CD8-positive, alpha-beta memory T cell (primary cell): ENCODE results near the gene C1QTNF1. TPM values are rescaled to one million over a fixed set of nuclear protein-coding genes. Genes with fewer than 3 reads are reported as not detected.

Experiments used
- CTCF ChIA-PET: fragments of 350-600 bp; sonication (Branson Sonifier 250); formaldehyde crosslinking; loops from one replicate; lab custom pipeline; 2021; ENCODE audit warnings: antibody characterized with exemption; lab: Charles Lee
- POLR2A ChIA-PET: fragments of 350-600 bp; sonication (Branson Sonifier 250); formaldehyde crosslinking; loops from one replicate; lab custom pipeline; 2021; ENCODE audit warnings: antibody characterized with exemption; lab: Charles Lee
- DNase-seq, 5 donors: peaks; one replicate each; pipeline versions ENCODE4 v3.0.0 to v3.0.0-alpha.2; 2020 to 2022; ENCODE audit warnings: mixed read lengths in 1 of 5
- H3K27ac ChIP-seq: one replicate; pipeline ENCODE4 v1.7.0; 2013; ENCODE audit warnings: low read depth, mild to moderate bottlenecking, low read length, moderate library complexity
- H3K27me3 ChIP-seq: 2 replicates; pipeline ENCODE4 v1.7.0; 2013; ENCODE audit warnings: low read length, mild to moderate bottlenecking; ENCODE audit not compliant: insufficient read depth, poor library complexity, severe bottlenecking
- H3K36me3 ChIP-seq: 2 replicates; pipeline ENCODE4 v1.7.0; 2013; ENCODE audit warnings: mild to moderate bottlenecking, low read length, moderate library complexity; ENCODE audit not compliant: insufficient read depth
- H3K4me1 ChIP-seq: 2 replicates; pipeline ENCODE4 v1.7.0; 2013; ENCODE audit warnings: mild to moderate bottlenecking, low read length, moderate library complexity; ENCODE audit not compliant: insufficient read depth
- H3K4me3 ChIP-seq: 2 replicates; pipeline ENCODE4 v1.7.0; 2013; ENCODE audit warnings: mild to moderate bottlenecking, low read length
- H3K9me3 ChIP-seq: 2 replicates; pipeline ENCODE4 v1.7.0; 2013; ENCODE audit warnings: mild to moderate bottlenecking, low read length
- H3K27ac Mint-ChIP-seq, 8 donors: one replicate each; pipeline ENCODE4 v1.8.0; 2020 to 2021; ENCODE audit warnings: mixed read lengths in 8 of 8, mild to moderate bottlenecking in 6 of 8, inconsistent platforms in 3 of 8, moderate library complexity in 3 of 8
- H3K27me3 Mint-ChIP-seq, 2 donors: one replicate each; pipeline ENCODE4 v1.8.0; 2020 to 2021; ENCODE audit warnings: mixed read lengths in 2 of 2, mild to moderate bottlenecking in 1 of 2, moderate library complexity in 1 of 2
- H3K36me3 Mint-ChIP-seq, 3 donors: one replicate each; pipeline ENCODE4 v1.8.0; 2020 to 2021; ENCODE audit warnings: mixed read lengths in 3 of 3, inconsistent platforms in 1 of 3, mild to moderate bottlenecking in 1 of 3
- H3K4me1 Mint-ChIP-seq, 3 donors: one replicate each; pipeline ENCODE4 v1.8.0; 2020 to 2021; ENCODE audit warnings: mixed read lengths in 3 of 3, inconsistent platforms in 1 of 3, mild to moderate bottlenecking in 1 of 3
- H3K4me3 Mint-ChIP-seq, 7 donors: one replicate each; pipeline ENCODE4 v1.8.0; 2020 to 2021; ENCODE audit warnings: mixed read lengths in 7 of 7, mild to moderate bottlenecking in 6 of 7, moderate library complexity in 4 of 7, inconsistent platforms in 2 of 7
- H3K9me3 Mint-ChIP-seq, 5 donors: one replicate each; pipeline ENCODE4 v1.8.0; 2020 to 2022; ENCODE audit warnings: mixed read lengths in 5 of 5, mild to moderate bottlenecking in 3 of 5, moderate library complexity in 2 of 5, inconsistent platforms in 1 of 5
- polyA plus RNA-seq: library from polyadenylated mRNA; unstranded; fragments of 300-500 nt; fragmentation: Illumina TruSeq; gene quantifications from one replicate; pipeline ENCODE4 v1.2.3, GENCODE V29; 2021
- total RNA-seq, 2 experiments: library from RNA; stranded (reverse); gene quantifications; one replicate each; pipeline ENCODE4 v1.2.3, GENCODE V29; 2021

Gene C1QTNF1
- total and polyA plus RNA-seq, 3 experiments from 2014 or later: 0.22 TPM; not detected in 2

GRCh38 chr17:79031996-79032875 lies 8.3 kb downstream of the C1QTNF1 start:
- no peaks in the 10 kb centered on the region for H3K36me3 Mint-ChIP-seq
- POLR2A ChIA-PET: no interaction called here

GRCh38 chr17:79033046-79033616 lies 9.2 kb downstream of the C1QTNF1 start:
- H3K4me1 ChIP-seq: no peaks in the 10 kb centered on the region
- Mint-ChIP-seq H3K9me3 (no peaks in the 10 kb centered on the region), H3K27me3 (peaks cover 18 to 39% of the 10 kb centered on the region in 2 donors), H3K4me1 (no peaks in the 10 kb centered on the region), H3K27ac (no peak overlapping the region), H3K4me3 (no peak overlapping the region), H3K36me3 (no peaks in the 10 kb centered on the region)
- ChIA-PET CTCF (interaction anchor here (1.9 kb wide), 1 partner anchor 9 kb away, joined by 6 read pairs; no protein-coding TSS in a partner anchor), POLR2A (no interaction called here)
- DNase-seq: no peak
- no peaks in the 10 kb centered on the region for H3K36me3 ChIP-seq
- no peak overlapping the region for H3K27ac ChIP-seq
- H3K4me3 ChIP-seq: no peak overlapping the region
- peaks cover 4% of the 10 kb centered on the region for H3K27me3 ChIP-seq
- H3K9me3 ChIP-seq: no peaks in the 10 kb centered on the region

More at GRCh38 chr17:79031996-79032875, 8.3 kb downstream of the C1QTNF1 start:
- Mint-ChIP-seq H3K9me3 (no peaks in the 10 kb centered on the region), H3K27ac (no peak overlapping the region), H3K4me1 (no peaks in the 10 kb centered on the region), H3K4me3 (no peak overlapping the region), H3K27me3 (peaks cover 24 to 48% of the 10 kb centered on the region in 2 donors)
- DNase-seq: no peak
- Histone ChIP-seq H3K36me3 (no peaks in the 10 kb centered on the region), H3K27me3 (peaks cover 4% of the 10 kb centered on the region), H3K9me3 (no peaks in the 10 kb centered on the region), H3K4me1 (no peaks in the 10 kb centered on the region), H3K27ac (no peak overlapping the region), H3K4me3 (no peak overlapping the region)
- CTCF ChIA-PET: no interaction called here

GRCh38 chr17:79033741-79034501 lies 10.0 kb downstream of the C1QTNF1 start:
- H3K36me3 Mint-ChIP-seq: no peaks in the 10 kb centered on the region
- peaks cover 4% of the 10 kb centered on the region for H3K27me3 ChIP-seq
- H3K27me3 Mint-ChIP-seq: peaks cover 18 to 31% of the 10 kb centered on the region in 2 donors
- no peaks in the 10 kb centered on the region for H3K9me3 ChIP-seq
- no peaks in the 10 kb centered on the region for H3K9me3 Mint-ChIP-seq
- no peak overlapping the region for H3K4me3 ChIP-seq
- POLR2A ChIA-PET: no interaction called here
- H3K4me1 Mint-ChIP-seq: no peaks in the 10 kb centered on the region
- no peaks in the 10 kb centered on the region for H3K4me1 ChIP-seq
- CTCF ChIA-PET: interaction anchor here (1.9 kb wide), 1 partner anchor 8 kb away, joined by 6 read pairs; no protein-coding TSS in a partner anchor
- H3K36me3 ChIP-seq: no peaks in the 10 kb centered on the region
- H3K4me3 Mint-ChIP-seq: no peak overlapping the region
- no peak for DNase-seq
- no peak overlapping the region for H3K27ac ChIP-seq
- no peak overlapping the region for H3K27ac Mint-ChIP-seq

GRCh38 chr17:79034931-79035485 lies 11.0 kb downstream of the C1QTNF1 start:
- no peaks in the 10 kb centered on the region for H3K36me3 ChIP-seq
- no peaks in the 10 kb centered on the region for H3K9me3 ChIP-seq
- H3K36me3 Mint-ChIP-seq: no peaks in the 10 kb centered on the region
- H3K4me3 Mint-ChIP-seq: no peak overlapping the region
- no peak overlapping the region for H3K4me3 ChIP-seq
- H3K27ac Mint-ChIP-seq: no peak overlapping the region
- peaks cover 15 to 27% of the 10 kb centered on the region in 2 donors for H3K27me3 Mint-ChIP-seq
- ChIA-PET POLR2A (no interaction called here), CTCF (no interaction called here)
- no peaks in the 10 kb centered on the region for H3K4me1 ChIP-seq
- H3K27ac ChIP-seq: no peak overlapping the region
- no peaks in the 10 kb centered on the region for H3K4me1 Mint-ChIP-seq
- no peak for DNase-seq
- H3K27me3 ChIP-seq: peaks cover 4% of the 10 kb centered on the region
- H3K9me3 Mint-ChIP-seq: no peaks in the 10 kb centered on the region

- H3K9me3 ChIP-seq: no peaks in the 10 kb centered on the region
- no peak overlapping the region for H3K27ac ChIP-seq
- H3K36me3 ChIP-seq: no peaks in the 10 kb centered on the region
- H3K4me1 Mint-ChIP-seq: no peaks in the 10 kb centered on the region
- H3K4me3 ChIP-seq: no peak overlapping the region
- peaks cover 13 to 22% of the 10 kb centered on the region in 2 donors for H3K27me3 Mint-ChIP-seq
- no peaks in the 10 kb centered on the region for H3K4me1 ChIP-seq
- H3K9me3 Mint-ChIP-seq: no peaks in the 10 kb centered on the region
- POLR2A ChIA-PET: no interaction called here
- CTCF ChIA-PET: interaction anchor here (1.7 kb wide), 1 partner anchor 10 kb away, joined by 9 read pairs; no protein-coding TSS in a partner anchor
- peak overlapping the region in 1 of 8 donors; percentile 5 for H3K27ac Mint-ChIP-seq
- H3K4me3 Mint-ChIP-seq: no peak overlapping the region
- H3K27me3 ChIP-seq: peaks cover 4% of the 10 kb centered on the region
- DNase-seq: no peak
- no peaks in the 10 kb centered on the region for H3K36me3 Mint-ChIP-seq
Measured at GRCh38 chr17:79035686-79036085, 11.7 kb downstream of the C1QTNF1 start.

GRCh38 chr17:79036181-79036580 lies 12.2 kb downstream of the C1QTNF1 start:
- Mint-ChIP-seq H3K27me3 (peaks cover 17 to 21% of the 10 kb centered on the region in 2 donors), H3K4me3 (no peak overlapping the region), H3K9me3 (no peaks in the 10 kb centered on the region), H3K4me1 (no peaks in the 10 kb centered on the region), H3K27ac (no peak overlapping the region), H3K36me3 (no peaks in the 10 kb centered on the region)
- Histone ChIP-seq H3K27me3 (peaks cover 4% of the 10 kb centered on the region), H3K9me3 (no peaks in the 10 kb centered on the region), H3K36me3 (no peaks in the 10 kb centered on the region), H3K4me3 (no peak overlapping the region), H3K27ac (no peak overlapping the region), H3K4me1 (no peaks in the 10 kb centered on the region)
- CTCF ChIA-PET: interaction anchor here (1.7 kb wide), 1 partner anchor 9 kb away, joined by 9 read pairs; no protein-coding TSS in a partner anchor
- DNase-seq: no peak
- POLR2A ChIA-PET: no interaction called here

- Histone ChIP-seq H3K4me1 (no peaks in the 10 kb centered on the region), H3K36me3 (no peaks in the 10 kb centered on the region), H3K27me3 (peaks cover 4% of the 10 kb centered on the region), H3K27ac (no peak overlapping the region), H3K4me3 (no peak overlapping the region), H3K9me3 (no peaks in the 10 kb centered on the region)
- no peaks in the 10 kb centered on the region for H3K4me1 Mint-ChIP-seq
- peaks cover 16% of the 10 kb centered on the region in 2 donors for H3K27me3 Mint-ChIP-seq
- no peaks in the 10 kb centered on the region for H3K36me3 Mint-ChIP-seq
- DNase-seq: no peak
- H3K9me3 Mint-ChIP-seq: no peaks in the 10 kb centered on the region
- no peak overlapping the region for H3K4me3 Mint-ChIP-seq
- POLR2A ChIA-PET: no interaction called here
- CTCF ChIA-PET: interaction anchor here (1.7 kb wide), 1 partner anchor 9 kb away, joined by 9 read pairs; no protein-coding TSS in a partner anchor
- H3K27ac Mint-ChIP-seq: no peak overlapping the region
Measured at GRCh38 chr17:79036596-79036995, 12.6 kb downstream of the C1QTNF1 start.
